GM20431 (cell line): ENCODE results near the gene ATG13.

Experiments used
- in situ Hi-C: fragments of 300-500 bp; cut with MseI, MboI; formaldehyde crosslinking; loops from one replicate; pipeline ENCODE4 v1.15.0; 2020; ENCODE audit warnings: low sequenced_read_pairs; ENCODE audit not compliant: unreplicated experiment

The ATG13 gene

DNA sequence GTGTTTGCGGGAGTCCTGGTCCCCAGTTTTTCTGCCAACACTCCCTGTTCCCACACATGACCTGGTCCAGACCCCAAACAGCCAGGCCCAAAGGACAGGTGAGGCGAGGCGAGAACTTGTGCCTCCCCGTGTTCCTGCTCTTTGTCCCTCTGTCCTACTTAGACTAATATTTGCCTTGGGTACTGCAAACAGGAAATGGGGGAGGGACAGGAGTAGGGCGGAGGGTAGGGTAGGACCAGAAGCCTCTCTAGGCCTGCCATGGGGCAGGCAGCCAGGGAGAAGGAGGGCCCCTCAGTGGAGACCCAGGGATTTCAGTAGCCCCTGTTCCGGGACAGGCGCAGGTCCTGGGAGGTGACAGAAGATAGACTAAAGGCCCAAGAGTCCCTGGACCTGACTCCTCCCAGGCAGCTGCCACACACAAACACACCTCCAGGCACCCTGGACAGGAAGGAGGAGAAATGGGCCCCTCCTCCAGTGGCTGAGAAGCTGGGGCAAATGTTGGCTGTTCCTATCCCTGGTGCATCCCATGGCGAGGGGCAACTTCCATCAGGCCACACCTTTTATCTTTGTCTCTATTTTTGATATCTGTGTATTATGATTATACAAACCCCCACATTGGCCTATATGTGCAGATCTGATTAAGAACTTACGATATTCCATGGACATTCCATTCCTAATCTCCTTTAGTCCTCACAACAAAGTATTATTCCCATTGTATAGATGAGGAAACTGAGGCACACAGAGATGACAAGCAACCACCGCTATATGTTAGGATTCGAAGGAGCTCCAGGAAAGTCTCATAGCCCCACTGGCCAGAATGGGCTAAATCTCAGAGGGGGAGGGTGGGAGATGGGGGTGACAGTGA lies 101.0 kb downstream of the ATG13 start:
- in situ Hi-C loops, result no loop called here

DNA sequence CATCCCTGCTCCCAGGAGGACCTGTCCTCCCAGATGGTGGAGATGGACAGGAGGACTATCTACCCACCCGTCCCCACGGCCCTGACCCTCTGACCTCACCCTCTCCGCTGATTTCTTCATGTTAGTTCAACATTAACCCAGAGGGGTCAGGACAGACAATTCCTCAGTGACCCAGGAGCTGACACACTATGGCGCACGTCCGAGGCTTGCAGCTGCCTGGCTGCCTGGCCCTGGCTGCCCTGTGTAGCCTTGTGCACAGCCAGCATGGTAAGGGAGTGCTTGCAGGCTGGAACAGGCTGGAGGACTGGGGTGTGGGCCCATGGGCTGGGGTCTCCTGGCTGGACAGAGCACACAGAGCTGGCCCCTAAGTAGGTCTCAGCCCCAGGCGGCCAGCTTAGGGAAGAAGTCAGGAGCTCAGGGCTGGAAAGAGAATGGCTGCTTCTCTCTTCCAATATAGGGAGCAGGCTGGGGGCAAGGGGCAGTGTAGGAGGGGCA lies 101.7 kb downstream of the ATG13 start, which contains the start of gene F2:
Gene F2, plus strand, starts transcription at position 166 of the 495 bp plus-strand sequence. Its CDS starts 23 bp downstream, at position 189.
- in situ Hi-C loops, result no loop called here

DNA sequence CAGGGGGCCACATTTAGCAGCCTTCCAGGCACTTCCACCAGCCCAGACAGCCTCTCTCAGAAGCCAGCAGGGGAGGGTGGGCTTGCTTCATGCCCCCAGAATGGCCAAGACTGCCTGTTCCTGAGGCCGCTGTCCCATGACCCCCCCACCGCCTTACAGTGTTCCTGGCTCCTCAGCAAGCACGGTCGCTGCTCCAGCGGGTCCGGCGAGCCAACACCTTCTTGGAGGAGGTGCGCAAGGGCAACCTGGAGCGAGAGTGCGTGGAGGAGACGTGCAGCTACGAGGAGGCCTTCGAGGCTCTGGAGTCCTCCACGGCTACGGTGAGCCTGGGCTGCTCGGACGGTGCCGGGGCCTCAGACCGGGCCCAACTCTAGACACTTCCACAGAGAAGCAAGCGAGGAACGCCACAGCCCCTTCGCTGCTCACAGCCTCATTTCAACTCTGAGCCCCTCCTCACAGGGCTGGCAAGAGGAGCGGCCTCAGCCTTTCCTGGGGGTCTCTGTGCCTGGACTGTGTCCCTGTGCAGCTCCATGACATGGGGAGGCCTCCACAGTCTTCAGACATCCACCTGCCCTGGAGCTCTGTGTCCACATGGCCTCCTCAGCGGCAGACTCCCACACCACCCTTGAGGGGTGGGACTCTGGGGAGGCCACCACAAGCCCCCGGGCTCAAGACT lies 102.3 kb downstream of the ATG13 start:
- in situ Hi-C loops, result no loop called here

DNA sequence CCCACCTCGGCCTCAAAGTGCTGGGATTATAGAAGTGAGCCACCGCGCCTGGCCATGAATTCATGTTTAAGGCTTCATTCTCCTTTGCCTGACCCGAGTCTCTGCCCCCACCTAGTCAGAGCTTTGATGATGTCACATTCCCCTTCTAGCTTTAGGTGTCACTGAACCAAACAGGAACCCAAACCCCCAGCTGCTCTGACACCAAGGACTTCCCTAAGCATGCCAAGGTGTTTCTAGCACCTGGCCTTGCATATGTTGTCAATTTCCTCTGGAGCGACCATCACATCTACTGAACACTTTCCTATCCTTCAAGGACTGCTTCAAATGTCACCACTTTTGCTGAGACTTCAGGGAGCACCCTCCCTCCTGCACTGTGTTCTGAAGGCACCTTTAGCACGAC lies 103.9 kb downstream of the ATG13 start:
- in situ Hi-C loops, result no loop called here

GRCh38 chr11:46722566-46723358 lies 105.4 kb downstream of the ATG13 start:
- in situ Hi-C loops, result no loop called here

DNA sequence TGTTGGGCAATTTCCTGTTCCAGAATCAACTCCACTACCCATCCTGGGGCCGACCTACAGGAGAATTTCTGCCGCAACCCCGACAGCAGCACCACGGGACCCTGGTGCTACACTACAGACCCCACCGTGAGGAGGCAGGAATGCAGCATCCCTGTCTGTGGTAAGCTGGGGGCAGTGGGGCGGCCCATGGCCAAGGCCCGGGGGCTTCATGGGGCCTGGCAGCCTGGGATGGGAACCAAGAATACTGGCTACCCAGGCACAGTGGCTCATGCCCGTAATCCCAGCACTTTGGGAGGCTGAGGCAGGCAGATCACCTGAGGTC lies 106.0 kb downstream of the ATG13 start:
- in situ Hi-C loops, result no loop called here

GRCh38 chr11:46724088-46724487 lies 106.7 kb downstream of the ATG13 start:
- in situ Hi-C loops, result no loop called here
